ENCODE measurements around the gene EPHA2.

GRCh38 chr1:16126160-16126559 lies 29.7 kb downstream of the EPHA2 start:
- no peak for TF ChIP-seq CTCF (IDR thresholded peaks at IDR 0.05)
- no peak for TF ChIP-seq KDM1A (IDR thresholded peaks at IDR 0.05; ENCODE audit: low read depth)
- no peak for TF ChIP-seq POLR2A (IDR thresholded peaks at IDR 0.05; ENCODE audit: low read length)
- TF ChIP-seq ZNF302 (CRISPR knock-in tag; IDR thresholded peaks at IDR 0.05) = no peak
- no peak for TF ChIP-seq CEBPB (IDR thresholded peaks at IDR 0.05)
- no peak for TF ChIP-seq MYC (IDR thresholded peaks at IDR 0.05; ENCODE audit: borderline replicate concordance, low read length)

Measured in A549 (cell line).